Stimulated activated CD4-positive, alpha-beta T cell treated with anti-CD3 and anti-CD28 coated beads, TNF-alpha, amount 100 ng/mL, for 1 hour (primary cell): ENCODE results near the gene HOXB2.

Source experiments
- DNase-seq, 3 donors: peaks; one replicate each; pipeline ENCODE4 v3.0.0-alpha.2; 2020; ENCODE audit warnings: low read depth in 3 of 3, low spot score in 1 of 3

Gene HOXB2

DNA sequence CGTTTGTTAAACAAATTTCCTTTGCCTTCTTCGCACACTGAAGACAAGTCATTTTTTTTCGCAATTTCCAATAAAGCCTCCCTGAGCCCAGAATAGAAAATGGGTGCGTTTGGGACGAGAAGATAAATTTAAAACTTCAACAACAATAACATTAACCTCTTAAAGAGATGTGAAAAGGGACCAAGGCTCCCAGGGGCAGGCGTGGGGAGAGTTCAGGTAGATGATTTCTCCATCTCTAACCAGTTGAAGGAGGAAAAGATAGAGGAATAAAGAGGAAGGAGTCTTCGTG lies 34.5 kb upstream of the HOXB2 start:
- DNase-seq, result no peak

DNA sequence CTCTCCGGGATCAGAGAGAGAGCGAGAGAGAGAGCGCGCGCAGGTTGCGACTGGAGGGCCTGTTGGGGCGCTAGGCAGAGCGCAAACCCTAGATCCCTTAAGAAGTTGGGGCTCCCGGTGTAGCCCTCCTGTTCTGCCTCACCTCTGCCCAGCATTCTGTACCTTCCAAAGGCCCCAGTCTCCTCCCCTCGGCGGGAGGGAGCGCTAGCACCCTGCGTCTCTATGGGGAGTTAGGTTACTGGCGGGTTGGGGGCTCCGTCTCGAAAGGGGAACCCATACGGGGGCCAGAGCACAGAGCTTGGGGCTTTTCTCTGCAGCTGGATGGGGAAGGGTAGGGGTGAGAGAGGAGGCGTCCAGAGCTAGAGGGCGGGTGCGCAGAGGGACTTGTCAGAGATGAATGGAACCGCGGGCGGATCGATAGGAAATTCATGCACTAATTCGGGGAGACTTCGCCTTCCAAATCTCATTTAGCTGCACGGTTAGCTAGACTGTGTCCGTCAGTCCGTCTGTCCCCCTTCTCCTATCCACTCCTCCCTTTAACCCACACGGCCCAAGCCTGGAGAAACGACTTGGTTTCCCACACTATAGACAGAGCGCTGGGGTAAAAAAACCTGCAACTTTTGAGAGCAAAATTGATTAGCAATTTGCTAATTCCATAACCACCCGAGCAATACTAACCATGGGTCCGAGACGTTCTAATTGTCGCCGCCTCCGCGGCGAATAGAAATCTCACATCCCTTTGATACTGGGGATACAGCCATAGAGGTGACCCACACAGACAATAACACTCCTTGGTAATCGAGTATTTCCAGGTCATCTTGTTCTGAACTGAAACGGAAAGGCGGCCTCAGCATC lies 33.9 kb upstream of the HOXB2 start:
- DNase-seq, result no peak

DNA sequence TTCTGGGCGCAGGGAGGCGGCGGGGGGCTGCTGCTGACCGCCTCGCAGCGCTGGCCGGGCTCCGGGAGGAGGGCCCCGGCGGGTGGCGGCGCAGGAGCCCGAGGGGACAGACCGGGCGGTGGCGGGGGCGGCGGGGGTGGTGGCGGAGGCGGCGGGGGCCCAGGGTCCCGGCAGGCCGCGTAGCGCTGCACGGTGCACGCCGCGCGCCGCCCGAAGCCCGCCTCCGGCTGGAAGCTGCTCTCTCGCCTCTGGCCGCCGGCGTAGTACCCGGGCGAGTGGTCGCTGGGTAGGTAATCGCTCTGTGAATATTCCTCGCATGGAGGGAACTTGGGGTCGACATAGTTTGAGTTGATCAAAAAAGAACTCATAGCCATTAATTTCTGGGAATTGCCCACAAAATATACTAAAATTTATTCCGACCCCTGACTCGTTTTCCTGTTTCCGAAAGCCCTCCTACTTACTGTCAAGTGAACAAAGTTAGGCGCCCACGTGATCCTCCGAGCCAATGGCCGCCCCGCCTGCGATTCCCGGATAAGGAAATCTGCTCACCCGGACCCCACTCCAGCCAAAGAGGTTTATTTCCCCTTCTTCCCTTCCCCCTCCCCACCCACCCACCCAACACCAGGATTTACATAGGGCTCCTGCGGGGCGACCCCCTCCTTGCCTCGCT lies 33.2 kb upstream of the HOXB2 start, which contains the start of gene HOXB4:
Gene HOXB4 (minus strand): TSS at position 405 of the 670 bp plus-strand sequence. CDS start 31 bp downstream, at position 374.
- peak in 1 of 3 donors; percentile 13 for DNase-seq

DNA sequence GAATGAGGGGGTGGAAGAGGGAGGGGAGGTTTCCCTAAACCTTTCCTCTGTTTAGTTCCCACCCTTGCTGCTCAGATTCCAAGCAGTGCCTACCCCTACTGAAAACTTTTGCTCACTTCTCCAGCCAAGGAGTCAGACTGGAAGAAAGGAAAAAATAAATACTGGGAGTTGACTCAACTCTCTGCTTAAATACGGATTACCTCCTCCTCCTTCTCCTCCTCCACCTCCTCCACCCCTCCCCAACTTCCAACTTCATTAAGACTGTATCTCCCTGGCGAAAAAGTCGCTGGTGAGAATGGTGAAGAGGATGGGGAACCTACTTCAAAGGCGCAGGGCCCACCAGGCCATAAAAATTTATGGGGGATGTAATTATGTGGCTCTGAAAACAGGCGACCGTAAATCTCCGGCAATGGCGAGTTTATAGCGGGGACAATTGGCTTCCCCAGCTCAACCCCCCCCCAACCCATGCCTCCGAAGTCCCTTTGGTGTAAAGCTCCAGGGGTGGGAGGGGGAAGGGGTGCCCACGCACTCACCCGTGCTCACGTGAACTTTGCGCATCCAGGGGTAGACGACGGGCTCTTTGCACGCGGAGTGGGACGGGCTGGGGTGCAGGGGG lies 32.5 kb upstream of the HOXB2 start:
- no peak for DNase-seq

DNA sequence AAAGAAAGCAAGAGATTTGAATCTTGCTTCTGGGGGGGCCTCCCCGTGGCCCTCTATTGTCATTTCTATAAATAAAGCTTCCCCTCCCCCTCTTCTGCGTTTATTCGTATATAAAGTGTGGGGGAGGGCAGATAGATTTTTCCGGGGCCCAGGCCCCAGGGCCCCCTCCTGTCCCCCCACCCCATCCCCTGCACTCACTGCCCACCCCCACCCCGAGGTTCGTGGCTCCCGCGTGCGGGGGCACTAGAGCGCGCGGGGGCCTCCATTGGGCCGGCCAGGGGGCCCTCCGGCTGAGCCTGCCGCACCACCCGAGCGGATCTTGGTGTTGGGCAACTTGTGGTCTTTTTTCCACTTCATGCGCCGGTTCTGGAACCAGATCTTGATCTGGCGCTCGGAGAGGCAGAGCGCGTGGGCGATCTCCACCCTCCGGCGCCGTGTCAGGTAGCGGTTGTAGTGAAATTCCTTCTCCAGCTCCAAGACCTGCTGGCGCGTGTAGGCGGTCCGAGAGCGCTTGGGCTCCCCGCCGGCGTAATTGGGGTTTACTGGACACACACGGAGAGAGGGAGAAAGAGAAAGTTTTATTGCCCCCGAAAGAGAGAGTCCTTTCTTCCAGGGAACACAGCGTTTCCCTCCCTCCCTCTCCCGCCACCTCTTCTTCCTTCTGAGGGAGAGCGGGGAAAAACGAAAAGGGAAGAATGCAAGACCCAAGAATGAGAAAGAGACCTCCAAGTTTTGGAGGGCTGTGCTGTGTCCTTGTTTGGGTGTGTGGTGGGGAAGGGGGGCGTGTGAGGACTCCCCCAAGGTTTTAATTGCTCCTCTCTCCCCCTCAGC lies 31.8 kb upstream of the HOXB2 start:
- no peak for DNase-seq

DNA sequence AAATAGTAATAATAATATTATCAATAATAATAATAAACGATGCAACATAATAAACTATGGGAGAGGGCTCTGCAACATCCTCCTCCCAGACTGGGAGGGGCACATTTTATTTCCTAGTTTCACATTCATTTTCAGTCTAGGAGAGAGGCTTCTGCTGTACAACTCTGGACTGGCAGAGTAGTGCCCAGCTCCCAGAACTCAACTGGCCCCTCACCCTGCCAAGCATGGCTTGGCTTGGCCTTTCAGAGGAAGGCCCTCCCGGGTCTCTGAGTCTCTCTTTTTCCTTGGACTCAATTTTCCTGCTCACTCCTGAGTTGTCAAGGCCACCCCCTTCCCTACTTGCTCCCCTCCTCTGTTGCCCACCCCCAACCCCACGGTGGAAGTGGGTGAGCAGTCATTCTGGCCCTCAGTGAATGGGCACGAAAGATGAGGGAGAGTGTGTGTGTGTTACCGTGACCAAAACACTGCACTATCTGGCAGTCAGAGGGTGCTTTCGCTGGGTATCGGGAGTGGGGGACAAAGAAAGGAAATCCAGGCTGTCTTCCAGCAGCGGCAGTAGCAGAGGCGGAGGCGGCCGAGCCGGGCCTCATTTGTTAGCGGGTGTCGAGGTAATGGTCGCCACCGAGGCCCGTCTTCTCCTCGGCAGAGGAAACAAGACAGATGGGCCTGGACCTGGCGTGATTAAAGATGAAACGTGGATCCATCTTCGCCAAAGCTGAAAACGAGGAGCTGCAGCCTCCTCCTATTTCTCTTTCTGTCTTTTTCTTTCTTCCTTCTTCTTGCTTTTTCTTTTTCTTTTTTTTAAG lies 31.0 kb upstream of the HOXB2 start:
- no peak for DNase-seq

DNA sequence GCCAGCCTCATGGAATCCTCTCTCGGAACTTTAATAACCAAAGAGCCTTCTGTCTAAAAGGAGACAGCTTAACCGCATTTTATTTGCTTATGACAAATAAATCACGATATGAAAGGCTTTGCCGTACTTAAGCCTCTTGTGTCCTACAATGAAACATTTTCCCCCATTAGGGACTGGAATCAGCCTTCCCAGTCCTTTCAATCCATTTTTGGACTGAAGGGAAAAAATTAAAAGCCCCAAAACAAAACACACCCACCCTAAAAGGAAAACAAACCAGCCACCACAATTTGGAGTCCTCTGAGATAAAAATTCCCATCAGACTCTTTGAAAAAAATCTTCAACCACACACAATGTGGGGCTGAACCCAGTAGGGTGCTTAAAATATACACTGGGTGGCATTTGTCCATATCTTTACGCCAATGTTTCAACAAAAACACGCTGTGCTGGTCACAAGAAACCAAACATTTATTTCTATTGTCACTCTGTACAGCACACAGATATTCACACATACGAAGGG lies 30.2 kb upstream of the HOXB2 start:
- DNase-seq, result no peak

DNA sequence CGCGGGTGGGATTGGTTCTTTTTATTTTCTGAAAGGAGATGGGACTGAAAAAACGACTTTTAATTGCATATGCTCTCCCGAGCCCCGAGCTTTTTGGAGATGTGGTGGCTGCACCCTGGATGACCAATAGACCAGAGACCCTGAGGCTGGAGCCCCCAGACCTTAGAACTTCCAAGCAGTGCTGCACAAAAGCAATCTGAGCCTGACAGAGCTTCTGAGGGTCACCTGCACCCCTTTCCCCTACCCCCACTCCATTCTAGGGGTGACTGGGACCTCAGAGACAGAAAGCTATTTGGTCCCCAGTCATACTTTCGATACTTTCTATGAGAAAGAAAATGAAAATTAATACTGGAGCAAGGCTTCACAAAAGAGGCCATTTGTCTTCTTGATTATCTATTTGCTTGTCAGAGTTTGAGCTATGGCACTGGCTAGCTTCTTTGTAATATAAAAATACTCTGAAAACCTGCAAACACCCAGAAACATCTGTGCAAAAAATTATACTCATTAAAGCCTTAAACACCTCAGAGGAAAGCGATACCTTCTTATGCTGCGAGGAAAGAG lies 29.7 kb upstream of the HOXB2 start:
- DNase-seq, result no peak

DNA sequence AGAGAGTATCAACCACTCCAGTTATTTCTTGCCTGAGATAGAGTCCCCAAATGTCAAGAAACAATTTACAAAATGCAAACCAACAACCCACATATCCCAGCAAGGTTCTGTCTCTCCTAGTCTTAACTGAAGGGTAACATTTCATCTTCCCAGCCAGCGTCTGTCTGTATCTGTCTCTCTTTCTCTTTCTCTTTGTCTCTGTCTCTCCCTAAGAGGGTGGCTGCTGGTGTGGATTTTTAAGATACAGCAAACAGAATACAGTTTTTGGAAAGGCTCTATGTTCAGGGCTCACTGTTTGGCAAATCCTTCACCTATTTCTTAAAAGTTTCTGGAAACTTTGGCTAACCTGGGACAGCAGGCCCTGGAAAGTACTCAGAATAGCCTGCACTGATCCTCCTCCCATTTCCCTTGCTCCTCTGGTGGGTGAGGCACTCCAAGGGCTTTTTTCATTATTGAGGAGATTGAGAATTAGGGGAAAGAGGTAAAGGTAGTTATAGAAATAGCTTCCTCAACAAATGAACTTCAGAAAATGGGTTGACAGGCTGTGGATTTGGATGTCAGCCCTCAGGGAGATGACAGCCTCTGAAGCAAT lies 27.0 kb upstream of the HOXB2 start:
- DNase-seq, result no peak

DNA sequence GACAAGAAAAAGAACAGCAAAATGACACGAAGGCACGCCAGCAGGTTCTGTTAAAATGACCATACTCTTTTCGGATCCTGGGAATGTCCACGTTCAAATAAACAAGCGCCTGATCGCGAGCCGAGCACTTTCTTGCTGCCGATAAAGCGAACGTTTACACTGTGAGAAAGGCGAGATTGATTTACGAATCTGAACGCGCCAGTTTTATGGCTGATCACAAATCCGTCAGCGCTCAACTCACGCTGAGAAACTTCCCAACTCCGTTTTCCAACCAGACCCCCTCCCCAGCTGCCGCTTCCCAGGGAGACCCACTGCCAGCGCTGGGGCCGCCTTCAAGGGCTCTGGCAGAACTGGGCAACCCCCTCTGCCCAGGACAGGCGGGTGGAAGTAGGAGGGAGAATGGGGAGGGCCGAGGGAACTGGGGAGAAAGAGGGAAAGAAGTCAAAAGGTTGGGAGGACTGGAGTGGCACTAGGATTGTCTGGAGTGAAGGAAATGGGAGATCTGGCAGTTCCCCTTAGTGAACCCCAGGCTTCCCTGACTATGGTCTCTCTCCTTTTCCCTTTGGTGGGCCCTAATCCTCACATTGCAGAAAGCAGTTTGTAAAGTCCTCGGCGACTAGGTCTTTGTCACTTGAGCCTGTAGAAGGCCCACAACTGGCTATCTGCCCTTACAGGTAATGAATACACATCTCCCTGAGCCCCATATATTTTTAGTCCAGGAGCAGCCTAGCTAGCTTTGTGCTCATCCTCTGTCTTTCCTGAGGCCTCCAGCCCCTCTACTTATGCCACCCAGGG lies 26.3 kb upstream of the HOXB2 start:
- DNase-seq, result no peak

DNA sequence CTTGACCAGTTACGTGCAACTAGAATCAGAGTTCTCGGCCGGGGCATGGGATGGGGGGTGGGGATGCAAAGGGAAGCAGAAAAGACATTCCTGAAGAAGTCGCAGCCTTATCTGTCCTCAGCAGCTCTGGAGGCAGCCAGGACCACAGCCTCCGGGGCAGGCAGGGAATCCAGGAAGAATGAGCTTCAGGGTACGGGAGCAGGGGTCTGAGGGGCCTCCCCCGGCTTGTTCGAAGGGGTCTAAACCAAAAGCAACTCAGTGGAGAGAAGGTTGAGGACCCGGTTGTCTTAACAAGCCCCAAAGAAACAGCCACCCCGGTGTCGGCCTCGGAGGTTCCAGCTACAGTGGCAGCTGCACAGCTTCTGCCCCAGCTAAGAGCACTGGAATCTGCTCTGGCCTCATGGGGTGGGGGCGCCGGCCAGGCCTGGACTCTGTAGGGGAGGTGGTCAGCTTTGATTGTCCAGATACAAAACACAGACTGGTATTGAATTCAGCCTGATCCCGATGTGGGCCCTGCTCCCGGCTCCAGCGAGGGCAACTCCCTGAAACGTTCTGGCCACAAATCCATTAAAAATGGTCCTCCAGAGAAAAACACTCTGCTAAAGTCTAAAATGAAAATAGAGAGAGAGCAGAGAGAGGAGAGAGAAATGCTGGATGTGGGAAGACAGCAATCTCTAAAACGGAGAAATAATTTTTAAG lies 25.6 kb upstream of the HOXB2 start:
- DNase-seq, result no peak

DNA sequence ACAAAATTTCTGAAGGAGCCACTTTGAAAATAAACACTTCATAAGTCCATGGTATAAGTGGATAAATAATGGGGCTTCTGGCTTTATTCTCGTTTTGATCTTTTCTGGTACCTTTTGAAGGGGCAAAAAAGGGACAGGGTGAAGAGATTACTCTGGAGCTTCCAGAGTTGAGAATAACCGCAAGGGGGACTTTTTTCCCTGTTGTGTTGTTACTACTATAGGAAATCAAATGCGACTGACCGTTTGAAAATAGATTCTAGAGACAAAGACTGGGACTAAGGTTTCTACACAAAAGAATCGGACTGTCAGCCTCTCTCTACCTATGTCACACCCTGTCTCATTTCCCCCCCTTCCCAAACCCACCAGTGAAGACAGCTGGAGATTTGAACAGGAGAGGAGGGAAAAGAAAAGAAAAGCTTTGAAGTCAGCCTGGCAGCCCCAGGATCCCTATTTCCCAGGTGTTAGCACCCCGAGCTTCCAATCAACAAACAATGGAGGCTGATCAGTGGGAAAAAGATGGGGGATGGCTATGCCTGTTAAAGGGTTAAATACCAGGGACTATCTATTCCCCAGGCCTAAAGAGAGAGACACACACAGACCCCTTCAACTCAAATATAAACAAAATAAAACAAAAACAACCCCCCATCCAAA lies 24.9 kb upstream of the HOXB2 start:
- no peak for DNase-seq

DNA sequence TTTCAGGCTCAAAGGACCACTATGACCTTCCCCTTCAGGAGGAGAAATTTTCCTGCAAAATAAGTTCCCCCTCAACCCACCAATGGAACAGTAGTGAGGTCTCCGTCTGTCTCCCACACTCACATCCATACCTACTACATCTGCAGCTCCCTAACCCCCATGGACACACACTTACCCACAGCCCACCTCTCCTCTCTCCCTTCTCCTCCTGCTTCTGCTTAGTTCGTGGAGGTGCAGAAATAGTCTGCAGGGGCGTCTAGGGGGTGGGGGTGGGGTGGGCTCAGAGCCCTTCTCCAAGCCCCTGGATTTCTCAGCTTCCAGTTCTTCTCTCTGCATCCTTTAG lies 24.3 kb upstream of the HOXB2 start:
- DNase-seq, result no peak

DNA sequence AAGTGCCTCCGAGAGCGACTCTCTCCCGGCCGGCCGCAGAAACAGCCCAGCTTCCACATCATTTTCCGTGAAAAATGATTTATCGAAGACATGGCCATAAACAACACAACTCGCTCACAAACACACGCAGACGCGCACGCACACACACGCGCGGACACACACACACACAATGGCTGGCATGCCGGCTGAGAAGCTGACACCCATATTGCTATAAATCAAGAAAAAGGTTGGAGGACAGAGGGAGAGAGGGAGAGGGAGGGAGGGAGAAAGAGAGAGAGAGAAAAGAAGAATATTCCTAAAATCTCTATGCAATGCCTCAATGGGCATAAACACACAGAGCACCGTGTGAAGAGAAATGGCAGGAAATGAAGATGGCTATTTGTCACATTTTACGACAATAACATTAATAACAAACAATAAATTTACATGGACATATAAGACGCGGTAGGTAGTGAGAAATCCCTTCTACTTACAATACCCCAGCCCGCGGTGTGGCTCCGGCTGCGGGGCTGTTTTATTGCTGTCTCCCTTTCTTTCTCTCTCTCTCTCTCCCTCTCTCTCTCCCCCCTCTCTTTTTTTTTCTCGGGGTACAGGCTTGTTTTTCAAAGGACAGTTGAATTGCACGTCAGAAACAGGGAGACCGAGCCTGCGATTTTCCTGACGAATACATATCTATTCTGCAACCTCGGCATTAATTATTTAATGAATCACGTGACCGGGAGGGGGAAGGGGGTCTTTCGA lies 23.8 kb upstream of the HOXB2 start:
- DNase-seq, result no peak

DNA sequence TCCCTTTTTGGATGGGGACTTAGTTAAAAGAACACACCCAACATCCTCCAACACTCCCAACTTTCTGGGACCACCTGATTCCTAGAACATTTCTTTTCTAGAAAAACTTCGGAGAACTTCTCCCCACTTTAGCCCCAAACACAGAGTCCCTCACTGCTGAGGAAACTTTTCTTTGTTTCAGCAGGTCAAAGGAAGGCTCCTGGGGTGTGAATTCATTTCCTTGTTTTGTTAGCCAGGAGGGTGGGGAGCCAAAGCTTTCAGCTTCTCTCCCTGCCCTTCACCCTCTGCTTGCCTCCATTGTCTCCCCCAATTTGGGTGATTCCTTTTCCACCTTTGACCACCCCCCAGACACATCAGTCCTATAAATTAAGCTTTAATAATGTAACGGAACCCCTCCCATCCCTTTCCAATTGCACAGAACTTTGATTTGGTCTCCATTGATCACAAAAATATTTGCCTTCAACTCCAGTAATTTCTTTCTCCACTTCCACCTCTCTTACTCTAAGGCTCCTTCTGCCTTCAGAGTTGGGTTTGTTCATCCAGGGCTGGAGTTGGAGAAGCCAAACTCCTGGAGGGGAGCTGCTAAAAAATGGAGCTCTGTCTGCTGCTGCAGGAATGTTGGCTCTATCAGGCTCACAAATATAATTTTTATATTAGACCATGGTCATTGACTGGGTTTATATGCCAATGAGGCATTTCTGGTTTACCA lies 22.9 kb upstream of the HOXB2 start:
- no peak for DNase-seq

DNA sequence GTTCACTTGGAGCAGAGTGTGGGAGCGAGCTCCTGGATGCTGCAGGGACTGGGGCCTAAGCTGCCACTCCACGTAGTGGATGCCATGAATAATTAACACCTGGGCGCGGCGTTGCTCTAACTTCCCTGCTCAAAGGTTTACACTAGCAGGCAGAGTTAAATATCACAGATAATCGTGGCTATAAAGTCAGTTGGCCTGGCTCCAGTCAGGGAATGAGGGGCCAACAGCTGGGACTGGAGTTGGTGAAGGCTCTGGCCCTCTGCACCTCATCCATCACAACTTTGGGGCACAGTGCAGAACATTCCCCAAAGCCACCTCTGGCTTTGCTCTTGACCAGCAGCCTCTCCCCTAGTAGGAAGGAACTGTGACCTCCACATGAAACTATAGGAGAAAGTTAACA lies 22.3 kb upstream of the HOXB2 start:
- DNase-seq, result no peak

DNA sequence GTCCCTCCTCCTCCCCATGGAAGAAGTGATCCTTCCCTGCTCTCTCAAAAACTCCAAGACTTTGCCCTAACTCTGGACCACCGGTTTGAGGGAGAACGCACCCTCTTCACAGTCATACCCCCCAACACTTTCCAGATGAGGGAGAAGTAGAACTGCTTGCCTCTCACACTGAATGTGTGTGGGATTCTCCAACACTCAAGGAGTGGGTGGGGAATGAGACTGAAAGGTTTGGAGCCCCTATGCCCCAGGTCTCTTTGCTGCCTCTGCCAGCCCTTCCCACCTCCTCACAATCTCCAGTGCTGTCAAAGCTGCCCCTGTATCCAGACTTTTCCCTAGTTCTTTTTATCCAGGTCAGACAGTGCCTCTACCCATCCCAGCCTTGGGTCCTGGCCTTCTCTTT lies 21.8 kb upstream of the HOXB2 start:
- DNase-seq, result no peak
